ENCODE data around the gene TRAPPC8.

Gene TRAPPC8

GRCh38 chr18:31798399-31798798 lies 144.5 kb downstream of the TRAPPC8 start:
- TF ChIP-seq CTCF (IDR thresholded peaks at IDR 0.05; ENCODE audit: low read depth, low read length), result no peak
- in situ Hi-C loops (cut with HindIII; ENCODE audit: low sequenced_read_pairs), result no loop called here

GRCh38 chr18:31795747-31796146 lies 147.2 kb downstream of the TRAPPC8 start:
- TF ChIP-seq CTCF (IDR thresholded peaks at IDR 0.05; ENCODE audit: low read depth, low read length), result no peak
- no peak overlapping the region for H3K4me3 ChIP-seq (ENCODE audit: low read depth, low read length)
- no peak for DNase-seq (ENCODE audit: low read depth, low spot score)
- in situ Hi-C loops (cut with HindIII; ENCODE audit: low sequenced_read_pairs), result no loop called here

More at GRCh38 chr18:31798399-31798798, 144.5 kb downstream of the TRAPPC8 start:
- H3K4me3 ChIP-seq (ENCODE audit: low read depth, low read length), result no peak overlapping the region
- DNase-seq (ENCODE audit: low read depth, low spot score), result no peak

GRCh38 chr18:31793531-31793930 lies 149.4 kb downstream of the TRAPPC8 start:
- TF ChIP-seq CTCF (IDR thresholded peaks at IDR 0.05; ENCODE audit: low read depth, low read length), result no peak
- no peak for DNase-seq (ENCODE audit: low read depth, low spot score)
- in situ Hi-C loops (cut with HindIII; ENCODE audit: low sequenced_read_pairs), result no loop called here
- no peak overlapping the region for H3K4me3 ChIP-seq (ENCODE audit: low read depth, low read length)

GRCh38 chr18:31792580-31792911 lies 150.4 kb downstream of the TRAPPC8 start:
- in situ Hi-C loops (cut with HindIII; ENCODE audit: low sequenced_read_pairs), result no loop called here
- DNase-seq (ENCODE audit: low read depth, low spot score), result no peak
- TF ChIP-seq CTCF (IDR thresholded peaks at IDR 0.05; ENCODE audit: low read depth, low read length), result no peak
- H3K4me3 ChIP-seq (ENCODE audit: low read depth, low read length), result no peak overlapping the region

- in situ Hi-C loops (cut with HindIII; ENCODE audit: low sequenced_read_pairs), result no loop called here
- no peak overlapping the region for H3K4me3 ChIP-seq (ENCODE audit: low read depth, low read length)
- TF ChIP-seq CTCF (IDR thresholded peaks at IDR 0.05; ENCODE audit: low read depth, low read length), result no peak
- no peak for DNase-seq (ENCODE audit: low read depth, low spot score)
Measured at GRCh38 chr18:31791817-31792579, 150.9 kb downstream of the TRAPPC8 start.

GRCh38 chr18:31789409-31789808 lies 153.5 kb downstream of the TRAPPC8 start:
- no peak overlapping the region for H3K4me3 ChIP-seq (ENCODE audit: low read depth, low read length)
- no peak for DNase-seq (ENCODE audit: low read depth, low spot score)
- in situ Hi-C loops (cut with HindIII; ENCODE audit: low sequenced_read_pairs), result no loop called here
- TF ChIP-seq CTCF (IDR thresholded peaks at IDR 0.05; ENCODE audit: low read depth, low read length), result no peak

All from astrocyte of the spinal cord (primary cell).